Karpas-422 (cell line): ENCODE data around the gene PPME1. TPM values are rescaled to one million over a fixed set of nuclear protein-coding genes. Genes with fewer than 3 reads are reported as not detected.

Experiments
- DNase-seq: peaks from one replicate; pipeline ENCODE4 v3.0.0-alpha.2; 2015
- H2AFZ ChIP-seq: fragments of 200-600 bp; sonication (generic); 2 replicates; pipeline ENCODE4 v1.6.1; 2014; ENCODE audit warnings: antibody characterized with exemption, low read length, mixed read lengths
- H3K27ac ChIP-seq: fragments of 200-600 bp; sonication (generic); 2 replicates; pipeline ENCODE4 v1.5.1; 2014; ENCODE audit warnings: mild to moderate bottlenecking, low read length, moderate library complexity
- H3K27me3 ChIP-seq: fragments of 200-600 bp; sonication (generic); 2 replicates; pipeline ENCODE4 v1.6.1; 2014; ENCODE audit warnings: low read length, mixed read lengths
- H3K36me3 ChIP-seq: fragments of 200-600 bp; sonication (generic); 2 replicates; pipeline ENCODE4 v1.6.1; 2014; ENCODE audit warnings: low read length, mixed read lengths; ENCODE audit not compliant: insufficient read depth
- H3K4me1 ChIP-seq: fragments of 200-600 bp; sonication (generic); 2 replicates; pipeline ENCODE4 v1.6.1; 2014; ENCODE audit warnings: mild to moderate bottlenecking, low read length, mixed read lengths
- H3K4me2 ChIP-seq: fragments of 200-600 bp; sonication (generic); 2 replicates; pipeline ENCODE4 v1.6.1; 2014; ENCODE audit warnings: low read length, low read depth, mild to moderate bottlenecking; ENCODE audit not compliant: poor library complexity, severe bottlenecking
- H3K4me3 ChIP-seq: fragments of 200-600 bp; sonication (generic); 2 replicates; pipeline ENCODE4 v1.5.1; 2014; ENCODE audit warnings: mild to moderate bottlenecking, antibody characterized with exemption, low read length, mixed read lengths
- H3K79me2 ChIP-seq: fragments of 200-600 bp; sonication (generic); 2 replicates; pipeline ENCODE4 v1.6.1; 2014; ENCODE audit warnings: mild to moderate bottlenecking, low read length, mixed read lengths
- H3K9ac ChIP-seq: fragments of 200-600 bp; sonication (generic); 2 replicates; pipeline ENCODE4 v1.6.0; 2014; ENCODE audit warnings: low read length
- H3K9me2 ChIP-seq: fragments of 200-600 bp; sonication (generic), shearing (Covaris generic); replicated peaks from 2 replicates; pipeline ENCODE4 v1.6.0; 2014; ENCODE audit warnings: mild to moderate bottlenecking, low read length, moderate library complexity; ENCODE audit not compliant: insufficient read depth
- H3K9me3 ChIP-seq: fragments of 300-700, 200-600 bp; sonication (generic); 2 replicates; pipeline ENCODE4 v1.6.1; 2014; ENCODE audit warnings: low read length, mixed read lengths
- H4K20me1 ChIP-seq: fragments of 200-600 bp; sonication (generic); 2 replicates; pipeline ENCODE4 v1.6.1; 2014; ENCODE audit warnings: mild to moderate bottlenecking, antibody characterized with exemption, low read length, low read depth; ENCODE audit not compliant: insufficient read depth
- small RNA-seq: library from RNA; depleted of rRNA; stranded (forward); fragments of <200 nt; gene quantifications from one replicate; pipeline ENCODE3, GENCODE V24; 2014
- total RNA-seq: library from RNA; depleted of rRNA; stranded (reverse); fragments of >200 nt; shearing (Covaris generic); gene quantifications from 2 replicates; pipeline ENCODE4 v1.2.3, GENCODE V29; 2014; ENCODE audit warnings: low replicate concordance; rRNA removed

PPME1 gene
- total RNA-seq, 1 experiment from 2014 or later: 59.1 TPM

- Histone ChIP-seq H3K27ac (no peak overlapping the region), H3K9me2 (no peaks in the 10 kb centered on the region), H3K4me1 (no peaks in the 10 kb centered on the region), H3K9ac (no peak overlapping the region), H3K79me2 (no peaks in the 10 kb centered on the region), H3K4me3 (no peak overlapping the region), H3K4me2 (no peak overlapping the region), H3K9me3 (no peaks in the 10 kb centered on the region), H4K20me1 (no peaks in the 10 kb centered on the region), H2AFZ (no peak overlapping the region), H3K36me3 (no peaks in the 10 kb centered on the region), H3K27me3 (no peaks in the 10 kb centered on the region)
- DNase-seq: no peak
Observed at GRCh38 chr11:74297484-74297883, 126.4 kb downstream of the PPME1 start.

- no peak overlapping the region for H3K9ac ChIP-seq
- DNase-seq: no peak
- H3K4me3 ChIP-seq: no peak overlapping the region
- H3K79me2 ChIP-seq: no peaks in the 10 kb centered on the region
- no peak overlapping the region for H3K27ac ChIP-seq
- H3K4me1 ChIP-seq: no peaks in the 10 kb centered on the region
- H3K36me3 ChIP-seq: no peaks in the 10 kb centered on the region
- H3K4me2 ChIP-seq: no peak overlapping the region
- no peaks in the 10 kb centered on the region for H3K27me3 ChIP-seq
- no peaks in the 10 kb centered on the region for H3K9me2 ChIP-seq
- H2AFZ ChIP-seq: no peak overlapping the region
- H4K20me1 ChIP-seq: no peaks in the 10 kb centered on the region
- no peaks in the 10 kb centered on the region for H3K9me3 ChIP-seq
Observed at GRCh38 chr11:74299015-74299414, 127.9 kb downstream of the PPME1 start.

Small RNA genes within 50 kb of the gene (small RNA-seq; reads per million reads assigned to genes)
- gene AP002392.1 (not detected), gene RF00409 (not detected)

Other genes starting within 250 kb of the PPME1 start
- gene DNAJB13, start 220.3 kb upstream of the PPME1 start, total RNA-seq: 0.22 TPM in 1 of 2 replicates, not detected in the other
- gene UCP2, start 188.4 kb upstream of the PPME1 start, total RNA-seq: 189 and 274 TPM in 2 replicates
- gene UCP3, start 162.2 kb upstream of the PPME1 start, total RNA-seq: 3.0 and 4.0 TPM in 2 replicates
- 37.9 and 44.3 TPM in 2 replicates for gene C2CD3, start 287 bp upstream of the PPME1 start, total RNA-seq
- gene P4HA3, start 140.4 kb downstream of the PPME1 start, total RNA-seq: not detected in 2 replicates
- gene PGM2L1, start 227.1 kb downstream of the PPME1 start, total RNA-seq: 0.07 TPM in 1 of 2 replicates, not detected in the other